ENCODE measurements around the gene ZC3H10. TPM values are rescaled to one million over a fixed set of nuclear protein-coding genes. Genes with fewer than 3 reads are reported as not detected.

Gene ZC3H10
- total RNA-seq, 1 donor from 2014 or later = 4.1 TPM

DNA sequence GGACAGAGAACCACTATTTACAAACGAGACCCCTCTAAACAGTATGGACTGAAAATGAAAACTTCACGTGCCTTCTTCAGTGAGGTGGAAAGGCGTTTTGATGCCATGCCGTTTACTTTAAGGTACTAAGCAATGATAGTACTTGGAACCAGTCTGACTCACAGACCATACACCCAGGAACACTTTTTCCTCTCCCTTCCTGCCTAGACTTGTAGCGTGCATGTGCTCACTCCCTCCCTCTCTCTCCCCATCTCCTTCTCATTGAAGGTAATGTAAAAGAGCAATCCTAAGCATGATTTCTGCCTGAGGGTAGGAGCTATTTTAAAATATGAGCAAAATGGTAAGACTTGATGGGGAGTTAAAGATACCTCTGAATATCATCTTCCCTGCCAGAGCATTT lies 7.5 kb upstream of the ZC3H10 start:
- H3K4me3 Mint-ChIP-seq (ENCODE audit: unreplicated experiment) = no peak overlapping the region
- Histone ChIP-seq H3K27ac (ENCODE audit: low read depth, low read length) (no peak overlapping the region), H3K4me2 (ENCODE audit: low read length) (no peak overlapping the region), H3K9ac (ENCODE audit: low read length) (no peak overlapping the region), H3K9me3 (ENCODE audit: insufficient read depth, low read depth, low read length) (no peaks in the 10 kb centered on the region), H3K79me2 (ENCODE audit: insufficient read depth, low read length) (peaks cover 30% of the 10 kb centered on the region), H3K4me1 (ENCODE audit: insufficient read depth, low read length) (peaks cover 3% of the 10 kb centered on the region), H3K27me3 (ENCODE audit: insufficient read depth, low read length) (no peaks in the 10 kb centered on the region), H4K20me1 (ENCODE audit: insufficient read depth, low read length) (peaks cover 14% of the 10 kb centered on the region), H3K36me3 (ENCODE audit: insufficient read depth, low read length) (peaks cover 45% of the 10 kb centered on the region), H3K4me3 (ENCODE audit: insufficient read depth, low read depth, low read length) (no peak overlapping the region), H2AFZ (ENCODE audit: low read depth, low read length) (no peak overlapping the region)
- DNase-seq (ENCODE audit: low read depth) (no peak), FAIRE-seq (no peak)
- no peaks in the 10 kb centered on the region for H3K9me3 Mint-ChIP-seq (ENCODE audit: unreplicated experiment)
- no peaks in the 10 kb centered on the region for H3K27me3 Mint-ChIP-seq (ENCODE audit: low read depth, unreplicated experiment)
- peaks cover 17% of the 10 kb centered on the region for H3K36me3 Mint-ChIP-seq (ENCODE audit: low read depth, unreplicated experiment)
- no peak overlapping the region for H3K27ac Mint-ChIP-seq (ENCODE audit: unreplicated experiment)
- H3K4me1 Mint-ChIP-seq (ENCODE audit: low read depth, unreplicated experiment) = peaks cover 5% of the 10 kb centered on the region
- TF ChIP-seq EZH2 (IDR thresholded peaks at IDR 0.05; ENCODE audit: insufficient read depth, low read length) = no peak
- TF ChIP-seq, protein P1, sequence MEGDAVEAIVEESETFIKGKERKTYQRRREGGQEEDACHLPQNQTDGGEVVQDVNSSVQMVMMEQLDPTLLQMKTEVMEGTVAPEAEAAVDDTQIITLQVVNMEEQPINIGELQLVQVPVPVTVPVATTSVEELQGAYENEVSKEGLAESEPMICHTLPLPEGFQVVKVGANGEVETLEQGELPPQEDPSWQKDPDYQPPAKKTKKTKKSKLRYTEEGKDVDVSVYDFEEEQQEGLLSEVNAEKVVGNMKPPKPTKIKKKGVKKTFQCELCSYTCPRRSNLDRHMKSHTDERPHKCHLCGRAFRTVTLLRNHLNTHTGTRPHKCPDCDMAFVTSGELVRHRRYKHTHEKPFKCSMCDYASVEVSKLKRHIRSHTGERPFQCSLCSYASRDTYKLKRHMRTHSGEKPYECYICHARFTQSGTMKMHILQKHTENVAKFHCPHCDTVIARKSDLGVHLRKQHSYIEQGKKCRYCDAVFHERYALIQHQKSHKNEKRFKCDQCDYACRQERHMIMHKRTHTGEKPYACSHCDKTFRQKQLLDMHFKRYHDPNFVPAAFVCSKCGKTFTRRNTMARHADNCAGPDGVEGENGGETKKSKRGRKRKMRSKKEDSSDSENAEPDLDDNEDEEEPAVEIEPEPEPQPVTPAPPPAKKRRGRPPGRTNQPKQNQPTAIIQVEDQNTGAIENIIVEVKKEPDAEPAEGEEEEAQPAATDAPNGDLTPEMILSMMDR (IDR thresholded peaks at IDR 0.05; ENCODE audit: insufficient read depth, low read depth, low read length) = no peak

DNA sequence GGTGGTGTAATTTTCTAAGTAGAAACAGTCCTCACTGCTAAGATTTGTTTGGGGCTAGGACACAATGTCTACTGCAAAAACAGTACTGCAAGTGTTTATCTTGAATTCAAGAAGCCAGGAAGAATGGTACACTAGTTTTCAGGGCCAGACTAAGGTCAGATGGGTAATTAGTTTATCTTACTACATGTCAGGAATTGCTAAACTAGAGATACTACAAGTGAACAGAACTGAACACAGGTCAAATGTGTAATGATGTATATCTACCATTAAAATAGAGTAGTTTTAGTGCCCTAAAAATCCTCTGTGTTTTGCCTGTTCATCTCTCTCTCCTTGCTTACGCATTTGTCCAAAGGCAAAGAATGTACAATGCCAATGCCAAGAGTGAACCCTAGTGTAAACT lies 4.0 kb upstream of the ZC3H10 start:
- Histone ChIP-seq H3K27ac (ENCODE audit: low read depth, low read length) (no peak overlapping the region), H3K27me3 (ENCODE audit: insufficient read depth, low read length) (no peaks in the 10 kb centered on the region), H3K79me2 (ENCODE audit: insufficient read depth, low read length) (peaks cover 17% of the 10 kb centered on the region), H3K9ac (ENCODE audit: low read length) (no peak overlapping the region), H3K4me1 (ENCODE audit: insufficient read depth, low read length) (peaks cover 10% of the 10 kb centered on the region), H3K4me2 (ENCODE audit: low read length) (no peak overlapping the region), H3K9me3 (ENCODE audit: insufficient read depth, low read depth, low read length) (no peaks in the 10 kb centered on the region), H4K20me1 (ENCODE audit: insufficient read depth, low read length) (peaks cover 11% of the 10 kb centered on the region), H2AFZ (ENCODE audit: low read depth, low read length) (no peak overlapping the region), H3K36me3 (ENCODE audit: insufficient read depth, low read length) (peaks cover 35% of the 10 kb centered on the region), H3K4me3 (ENCODE audit: insufficient read depth, low read depth, low read length) (no peak overlapping the region)
- H3K36me3 Mint-ChIP-seq (ENCODE audit: low read depth, unreplicated experiment) = peaks cover 22% of the 10 kb centered on the region
- no peaks in the 10 kb centered on the region for H3K9me3 Mint-ChIP-seq (ENCODE audit: unreplicated experiment)
- DNase-seq (ENCODE audit: low read depth) (no peak), FAIRE-seq (no peak)
- no peak overlapping the region for H3K4me3 Mint-ChIP-seq (ENCODE audit: unreplicated experiment)
- H3K4me1 Mint-ChIP-seq (ENCODE audit: low read depth, unreplicated experiment) = peaks cover 7% of the 10 kb centered on the region
- no peaks in the 10 kb centered on the region for H3K27me3 Mint-ChIP-seq (ENCODE audit: low read depth, unreplicated experiment)
- H3K27ac Mint-ChIP-seq (ENCODE audit: unreplicated experiment) = no peak overlapping the region
- TF ChIP-seq, protein P1 (IDR thresholded peaks at IDR 0.05; ENCODE audit: insufficient read depth, low read depth, low read length) = no peak
- no peak for TF ChIP-seq EZH2 (IDR thresholded peaks at IDR 0.05; ENCODE audit: insufficient read depth, low read length)

DNA sequence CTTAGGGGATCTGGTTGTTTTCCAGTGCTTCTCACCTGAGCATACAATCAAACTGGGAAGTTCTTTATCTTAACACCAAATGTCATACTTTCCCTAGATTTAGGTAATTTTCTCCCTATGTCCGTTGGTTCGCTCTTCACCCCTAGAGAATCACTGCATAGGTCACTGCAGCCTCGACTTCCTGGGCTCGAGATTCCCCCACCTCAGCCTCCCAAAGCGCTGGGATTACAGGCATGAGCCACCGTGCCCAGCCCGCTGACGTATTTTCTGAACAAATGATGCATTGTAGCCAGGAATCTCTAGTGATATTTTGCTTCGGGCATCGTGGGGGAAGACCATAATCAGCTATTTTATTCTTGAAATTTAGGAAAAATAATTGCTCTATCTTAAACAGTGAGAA lies 2.7 kb upstream of the ZC3H10 start:
- Mint-ChIP-seq H3K27me3 (ENCODE audit: low read depth, unreplicated experiment) (no peaks in the 10 kb centered on the region), H3K4me3 (ENCODE audit: unreplicated experiment) (peak overlapping the region; percentile 96), H3K27ac (ENCODE audit: unreplicated experiment) (peak overlapping the region; percentile 97), H3K9me3 (ENCODE audit: unreplicated experiment) (no peaks in the 10 kb centered on the region), H3K4me1 (ENCODE audit: low read depth, unreplicated experiment) (peaks cover 18% of the 10 kb centered on the region), H3K36me3 (ENCODE audit: low read depth, unreplicated experiment) (peaks cover 21% of the 10 kb centered on the region)
- TF ChIP-seq, protein P1 (IDR thresholded peaks at IDR 0.05; ENCODE audit: insufficient read depth, low read depth, low read length) = no peak
- no peak for TF ChIP-seq EZH2 (IDR thresholded peaks at IDR 0.05; ENCODE audit: insufficient read depth, low read length)
- Histone ChIP-seq H3K36me3 (ENCODE audit: insufficient read depth, low read length) (peaks cover 29% of the 10 kb centered on the region), H3K27ac (ENCODE audit: low read depth, low read length) (peak overlapping the region; percentile 91), H2AFZ (ENCODE audit: low read depth, low read length) (no peak overlapping the region), H3K79me2 (ENCODE audit: insufficient read depth, low read length) (peaks cover 17% of the 10 kb centered on the region), H3K27me3 (ENCODE audit: insufficient read depth, low read length) (no peaks in the 10 kb centered on the region), H3K4me1 (ENCODE audit: insufficient read depth, low read length) (peaks cover 23% of the 10 kb centered on the region), H4K20me1 (ENCODE audit: insufficient read depth, low read length) (peaks cover 11% of the 10 kb centered on the region), H3K9me3 (ENCODE audit: insufficient read depth, low read depth, low read length) (no peaks in the 10 kb centered on the region), H3K4me3 (ENCODE audit: insufficient read depth, low read depth, low read length) (peak overlapping the region; percentile 99), H3K9ac (ENCODE audit: low read length) (peak overlapping the region; percentile 98), H3K4me2 (ENCODE audit: low read length) (peak overlapping the region; percentile 98)
- FAIRE-seq = no peak
- peak; percentile 23 for DNase-seq (ENCODE audit: low read depth)
